Neural cell (in vitro differentiated cells): Measurements from ENCODE around the gene F8A2. TPM values are rescaled to one million over a fixed set of nuclear protein-coding genes. Genes with fewer than 3 reads are reported as not detected.
"Not testable (repeated sequence)": the region's sequence is repeated elsewhere in the genome, so short reads cannot be mapped to it uniquely, and the experiment has no call there.

Source experiments
- H2AFZ ChIP-seq: fragments of 200-600, 300-800 bp; sonication (generic), shearing (Covaris generic); 2 replicates; pipeline ENCODE4 v1.6.0; 2014; ENCODE audit warnings: low read depth, mild to moderate bottlenecking, antibody characterized with exemption, low read length, moderate library complexity
- H3F3A ChIP-seq: fragments of 200-600 bp; shearing (Covaris generic); 2 replicates; pipeline ENCODE4 v1.6.1; 2016; ENCODE audit warnings: mild to moderate bottlenecking, moderate library complexity, mixed read lengths, antibody characterized with exemption, low read length; ENCODE audit not compliant: insufficient read depth, poor library complexity, severe bottlenecking
- H3K27ac ChIP-seq: fragments of 200-600, 300-800 bp; sonication (generic), shearing (Covaris generic); 2 replicates; pipeline ENCODE4 v1.5.1; 2014; ENCODE audit warnings: mild to moderate bottlenecking, low read length, moderate library complexity
- H3K27me3 ChIP-seq: fragments of 300-800, 200-600 bp; sonication (generic), shearing (Covaris generic); 2 replicates; pipeline ENCODE4 v1.6.0; 2014; ENCODE audit warnings: mild to moderate bottlenecking, low read depth, low read length, moderate library complexity; ENCODE audit not compliant: insufficient read depth
- H3K36me3 ChIP-seq: fragments of 300-800, 200-600 bp; sonication (generic), shearing (Covaris generic); 2 replicates; pipeline ENCODE4 v1.5.1; 2014; ENCODE audit warnings: mild to moderate bottlenecking, antibody characterized with exemption, low read length, moderate library complexity; ENCODE audit not compliant: insufficient read depth
- H3K4me2 ChIP-seq: fragments of 300-800, 200-600 bp; sonication (generic), shearing (Covaris generic); 2 replicates; pipeline ENCODE4 v1.6.0; 2014; ENCODE audit warnings: mild to moderate bottlenecking, low read length
- H3K4me3 ChIP-seq: fragments of 300-800, 200-600 bp; sonication (generic), shearing (Covaris generic); 2 replicates; pipeline ENCODE4 v1.5.1; 2014; ENCODE audit warnings: mild to moderate bottlenecking, low read length, moderate library complexity
- H3K79me2 ChIP-seq: fragments of 200-600 bp; shearing (Covaris generic); replicated peaks from 2 replicates; pipeline ENCODE4 v1.6.0; 2014; ENCODE audit warnings: mild to moderate bottlenecking, low read length, moderate library complexity; ENCODE audit not compliant: insufficient read depth
- H3K9ac ChIP-seq: fragments of 300-800, 200-600 bp; sonication (generic), shearing (Covaris generic); 2 replicates; pipeline ENCODE4 v1.6.1; 2016; ENCODE audit warnings: mild to moderate bottlenecking, low read length, mixed read lengths
- H3K9me2 ChIP-seq: fragments of 200-600 bp; shearing (Covaris generic); 2 replicates; pipeline ENCODE4 v1.6.1; 2016; ENCODE audit warnings: mild to moderate bottlenecking, low read length, mixed read lengths; ENCODE audit not compliant: insufficient read depth
- H3K9me3 ChIP-seq: fragments of 200-600, 300-800 bp; sonication (generic), shearing (Covaris generic); 2 replicates; pipeline ENCODE4 v1.6.1; 2016; ENCODE audit warnings: mild to moderate bottlenecking, mixed run types, low read length, moderate library complexity, mixed read lengths
- H4K20me1 ChIP-seq: fragments of 200-600 bp; shearing (Covaris generic); 2 replicates; pipeline ENCODE4 v1.6.1; 2016; ENCODE audit warnings: mild to moderate bottlenecking, mixed run types; ENCODE audit not compliant: insufficient read depth
- CTCF ChIP-seq: fragments of 450-650 bp; IDR thresholded peaks from 2 replicates; pipeline ENCODE4 v1.5.1; 2014; ENCODE audit warnings: antibody characterized with exemption, mild to moderate bottlenecking, moderate library complexity; ENCODE audit not compliant: poor library complexity, severe bottlenecking
- EP300 ChIP-seq: fragments of 450-650 bp; conservative IDR thresholded peaks from 2 replicates; pipeline ENCODE4 v1.6.1; 2014; ENCODE audit warnings: antibody characterized with exemption, mild to moderate bottlenecking, moderate library complexity; ENCODE audit not compliant: poor library complexity, severe bottlenecking
- EZH2 ChIP-seq: fragments of 200-600, 300-800 bp; shearing (Covaris generic), sonication (generic); IDR thresholded peaks from 2 replicates; pipeline ENCODE4 v1.6.1; 2014; ENCODE audit warnings: antibody characterized with exemption, low read length, borderline replicate concordance, mild to moderate bottlenecking; ENCODE audit not compliant: insufficient read depth, poor library complexity, severe bottlenecking
- MXI1 ChIP-seq: fragments of 450-650 bp; conservative IDR thresholded peaks from 2 replicates; pipeline ENCODE4 v1.6.1; 2014; ENCODE audit warnings: antibody characterized with exemption, mild to moderate bottlenecking; ENCODE audit not compliant: poor library complexity, severe bottlenecking
- POLR2AphosphoS5 ChIP-seq: IDR thresholded peaks from 2 replicates; pipeline ENCODE4 v1.6.1; 2012
- RAD21 ChIP-seq: fragments of 450-650 bp; conservative IDR thresholded peaks from 2 replicates; pipeline ENCODE4 v1.6.1; 2014; ENCODE audit warnings: antibody characterized with exemption, mild to moderate bottlenecking, moderate library complexity
- REST ChIP-seq: IDR thresholded peaks from 2 replicates; pipeline ENCODE4 v1.6.1; 2012; ENCODE audit warnings: borderline replicate concordance
- SMC3 ChIP-seq: fragments of 450-650 bp; conservative IDR thresholded peaks from 2 replicates; pipeline ENCODE4 v1.6.1; 2014; ENCODE audit warnings: antibody characterized with exemption, mild to moderate bottlenecking, moderate library complexity; ENCODE audit not compliant: poor library complexity
- TAF1 ChIP-seq: IDR thresholded peaks from 2 replicates; pipeline ENCODE4 v1.6.1; 2012; ENCODE audit warnings: low read depth
- polyA plus RNA-seq: library from polyadenylated mRNA; depleted of rRNA; stranded (reverse); fragments of >200 nt; gene quantifications from 2 replicates; pipeline ENCODE4 v1.2.3, GENCODE V29; 2014

Gene F8A2
- polyA plus RNA-seq, 1 donor from 2014 or later, result not detected

GRCh38 chrX:155334486-155335336 lies 47.2 kb upstream of the F8A2 start, which contains the start of gene CLIC2:
Gene CLIC2 (minus strand): TSS chrX:155334614. CDS start chrX:155334427, 187 bp downstream.
- Histone ChIP-seq H4K20me1 (no peaks in the 10 kb centered on the region), H2AFZ (no peak within 1 kb of the TSS), H3K27ac (no peak within 1 kb of the TSS), H3K27me3 (no peaks in the 10 kb centered on the region), H3K9me3 (no peaks in the 10 kb centered on the region), H3K36me3 (no peaks in the 10 kb centered on the region), H3F3A (no peaks in the 10 kb centered on the region), H3K9ac (no peak within 1 kb of the TSS), H3K79me2 (no peaks in the 10 kb centered on the region), H3K4me3 (no peak within 1 kb of the TSS), H3K4me2 (no peak within 1 kb of the TSS), H3K9me2 (no peaks in the 10 kb centered on the region)
- no peak for TF ChIP-seq POLR2AphosphoS5
- no peak for TF ChIP-seq REST
- no peak for TF ChIP-seq EP300
- TF ChIP-seq MXI1, result no peak
- no peak for TF ChIP-seq CTCF
- TF ChIP-seq TAF1, result no peak
- no peak for TF ChIP-seq SMC3
- no peak for TF ChIP-seq EZH2
- no peak for TF ChIP-seq RAD21

GRCh38 chrX:155335337-155335712 lies 46.6 kb upstream of the F8A2 start:
- H2AFZ ChIP-seq, H3K27me3 ChIP-seq, H3K27ac ChIP-seq, H3K4me2 ChIP-seq, H3K9ac ChIP-seq, H3K36me3 ChIP-seq, H3K9me2 ChIP-seq, H3F3A ChIP-seq, H3K9me3 ChIP-seq, H3K79me2 ChIP-seq, H4K20me1 ChIP-seq, H3K4me3 ChIP-seq: not testable (repeated sequence)

- H3K79me2 ChIP-seq, H3F3A ChIP-seq, H2AFZ ChIP-seq, H3K9ac ChIP-seq, H4K20me1 ChIP-seq, H3K27me3 ChIP-seq, H3K27ac ChIP-seq, H3K9me3 ChIP-seq, H3K4me3 ChIP-seq, H3K36me3 ChIP-seq, H3K9me2 ChIP-seq, H3K4me2 ChIP-seq: not testable (repeated sequence)
Measured at GRCh38 chrX:155345689-155346088, 36.2 kb upstream of the F8A2 start.

GRCh38 chrX:155349448-155349847 lies 32.4 kb upstream of the F8A2 start:
- H3K79me2 ChIP-seq, H3K27ac ChIP-seq, H2AFZ ChIP-seq, H3K9me3 ChIP-seq, H3K9ac ChIP-seq, H3K36me3 ChIP-seq, H4K20me1 ChIP-seq, H3K27me3 ChIP-seq, H3F3A ChIP-seq, H3K9me2 ChIP-seq, H3K4me2 ChIP-seq, H3K4me3 ChIP-seq: not testable (repeated sequence)

GRCh38 chrX:155363712-155364111 lies 18.2 kb upstream of the F8A2 start:
- H3F3A ChIP-seq, H3K9me3 ChIP-seq, H3K27ac ChIP-seq, H3K79me2 ChIP-seq, H3K36me3 ChIP-seq, H3K27me3 ChIP-seq, H4K20me1 ChIP-seq, H3K4me2 ChIP-seq, H3K9ac ChIP-seq, H3K4me3 ChIP-seq, H3K9me2 ChIP-seq, H2AFZ ChIP-seq: not testable (repeated sequence)
